Caco-2 (cell line): ENCODE measurements around the gene ESPNL. TPM values are rescaled to one million over a fixed set of nuclear protein-coding genes. Genes with fewer than 3 reads are reported as not detected.

Source experiments
- BruUV-seq: library from RNA; stranded (reverse); fragments of 400-500 nt; replicated peaks from 2 replicates; lab custom pipeline; 2021; lab: Mats Ljungman, UMichigan
- CTCF ChIA-PET: fragments of 300-600 bp; sonication (Branson Sonifier 250); formaldehyde crosslinking; loops from one replicate; lab custom pipeline; 2022; ENCODE audit warnings: antibody characterized with exemption; lab: Charles Lee
- POLR2A ChIA-PET: fragments of 300-600 bp; sonication (Branson Sonifier 250); formaldehyde crosslinking; loops from one replicate; lab custom pipeline; 2022; ENCODE audit warnings: antibody characterized with exemption; lab: Charles Lee
- DNase-seq, 2 experiments: peaks; one replicate each; pipeline versions ENCODE4 v3.0.0 to v3.0.0-alpha.2; 2020 to 2022
- H3K27me3 ChIP-seq: replicated peaks from 2 replicates; pipeline ENCODE4 v1.6.0; 2011; ENCODE audit warnings: low read length; ENCODE audit not compliant: control insufficient read depth, insufficient read depth
- H3K36me3 ChIP-seq: 2 replicates; pipeline ENCODE4 v1.5.1; 2011; ENCODE audit warnings: low read length; ENCODE audit not compliant: control insufficient read depth, insufficient read depth
- H3K4me1 ChIP-seq: fragments of 250-450 bp; sonication (Bioruptor Pico); 2 replicates; pipeline ENCODE4 v1.5.1; 2020; ENCODE audit warnings: mild to moderate bottlenecking
- H3K4me3 ChIP-seq: 2 replicates; pipeline ENCODE4 v1.5.1; 2011; ENCODE audit warnings: low read depth, mild to moderate bottlenecking, control low read depth, low read length
- H3K9me3 ChIP-seq: fragments of 250-450 bp; sonication (Bioruptor Pico); 2 replicates; pipeline ENCODE4 v1.5.1; 2020; ENCODE audit warnings: mild to moderate bottlenecking, moderate library complexity
- H3K27ac Mint-ChIP-seq: one replicate; pipeline ENCODE4 v1.8.0; 2022; ENCODE audit warnings: mixed read lengths; ENCODE audit not compliant: unreplicated experiment
- H3K27me3 Mint-ChIP-seq: one replicate; pipeline ENCODE4 v1.8.0; 2022; ENCODE audit warnings: mixed read lengths; ENCODE audit not compliant: insufficient read depth, unreplicated experiment
- H3K36me3 Mint-ChIP-seq: one replicate; pipeline ENCODE4 v1.8.0; 2022; ENCODE audit warnings: mild to moderate bottlenecking, mixed read lengths; ENCODE audit not compliant: insufficient read depth, unreplicated experiment
- H3K4me1 Mint-ChIP-seq: one replicate; pipeline ENCODE4 v1.8.0; 2022; ENCODE audit warnings: low read depth, mixed read lengths; ENCODE audit not compliant: unreplicated experiment
- H3K4me3 Mint-ChIP-seq: one replicate; pipeline ENCODE4 v1.8.0; 2022; ENCODE audit warnings: mild to moderate bottlenecking, moderate library complexity, mixed read lengths; ENCODE audit not compliant: unreplicated experiment
- H3K9me3 Mint-ChIP-seq: one replicate; pipeline ENCODE4 v1.8.0; 2022; ENCODE audit warnings: mixed read lengths; ENCODE audit not compliant: unreplicated experiment
- intact Hi-C: fragments of 100-400 bp; cut with micrococcal nuclease; formaldehyde crosslinking; loops from one replicate; pipeline ENCODE4 v1.10.0; 2022; ENCODE audit not compliant: unreplicated experiment
- total RNA-seq: library from RNA; stranded (reverse); gene quantifications from 2 replicates; pipeline ENCODE4 v1.2.3, GENCODE V29; 2022
- TF ChIP-seq, protein P1 (sequence below), 2 experiments: fragments of 200-600 bp in 1 of 2; IDR thresholded peaks; 1 replicate in 1 of 2; 2 replicates in 1 of 2; pipeline versions ENCODE4 v1.5.1 to v1.8.0; 2011 to 2022; ENCODE audit warnings: antibody characterized with exemption in 1 of 2, control low read depth in 1 of 2, inconsistent platforms in 1 of 2, low read depth in 1 of 2, low read length in 1 of 2, mild to moderate bottlenecking in 1 of 2, moderate library complexity in 1 of 2; ENCODE audit not compliant: insufficient read depth in 1 of 2, severe bottlenecking in 1 of 2, unreplicated experiment in 1 of 2

ESPNL gene
- total RNA-seq, 1 experiment from 2014 or later, result not detected

DNA sequence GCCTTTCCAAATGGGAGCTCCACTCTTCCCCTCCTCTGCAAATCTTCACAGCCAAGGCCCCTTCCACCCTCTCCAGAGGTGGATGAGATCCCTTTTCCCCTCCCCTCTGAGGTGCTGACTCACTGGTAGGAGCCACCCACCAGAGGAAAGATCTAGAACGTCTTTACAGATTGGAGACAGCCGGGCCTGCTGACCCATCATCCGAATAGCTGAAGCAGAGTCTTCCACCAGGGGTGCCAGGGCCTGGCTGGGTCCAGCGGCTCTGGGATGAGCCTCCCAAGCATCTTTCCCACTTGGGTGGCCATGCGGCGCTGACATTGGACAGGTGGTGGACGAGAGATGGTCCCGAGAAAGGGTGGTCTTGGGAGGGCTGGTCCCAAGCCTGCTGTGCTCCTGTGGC is 67.6 kb downstream of the ESPNL start:
- no TSS peak for BruUV-seq
- H3K9me3 Mint-ChIP-seq, result no peaks in the 10 kb centered on the region
- no peaks in the 10 kb centered on the region for H3K27me3 Mint-ChIP-seq
- H3K9me3 ChIP-seq, result no peaks in the 10 kb centered on the region
- H3K4me1 ChIP-seq, result no peaks in the 10 kb centered on the region
- H3K4me3 Mint-ChIP-seq, result no peak overlapping the region
- POLR2A ChIA-PET, result no interaction called here
- intact Hi-C loops, result no loop called here
- no peaks in the 10 kb centered on the region for H3K4me1 Mint-ChIP-seq
- no peaks in the 10 kb centered on the region for H3K27me3 ChIP-seq
- no peak overlapping the region for H3K27ac Mint-ChIP-seq
- peaks cover 13% of the 10 kb centered on the region for H3K36me3 Mint-ChIP-seq
- DNase-seq, result no peak
- CTCF ChIA-PET, result no interaction called here
- TF ChIP-seq, protein P1, sequence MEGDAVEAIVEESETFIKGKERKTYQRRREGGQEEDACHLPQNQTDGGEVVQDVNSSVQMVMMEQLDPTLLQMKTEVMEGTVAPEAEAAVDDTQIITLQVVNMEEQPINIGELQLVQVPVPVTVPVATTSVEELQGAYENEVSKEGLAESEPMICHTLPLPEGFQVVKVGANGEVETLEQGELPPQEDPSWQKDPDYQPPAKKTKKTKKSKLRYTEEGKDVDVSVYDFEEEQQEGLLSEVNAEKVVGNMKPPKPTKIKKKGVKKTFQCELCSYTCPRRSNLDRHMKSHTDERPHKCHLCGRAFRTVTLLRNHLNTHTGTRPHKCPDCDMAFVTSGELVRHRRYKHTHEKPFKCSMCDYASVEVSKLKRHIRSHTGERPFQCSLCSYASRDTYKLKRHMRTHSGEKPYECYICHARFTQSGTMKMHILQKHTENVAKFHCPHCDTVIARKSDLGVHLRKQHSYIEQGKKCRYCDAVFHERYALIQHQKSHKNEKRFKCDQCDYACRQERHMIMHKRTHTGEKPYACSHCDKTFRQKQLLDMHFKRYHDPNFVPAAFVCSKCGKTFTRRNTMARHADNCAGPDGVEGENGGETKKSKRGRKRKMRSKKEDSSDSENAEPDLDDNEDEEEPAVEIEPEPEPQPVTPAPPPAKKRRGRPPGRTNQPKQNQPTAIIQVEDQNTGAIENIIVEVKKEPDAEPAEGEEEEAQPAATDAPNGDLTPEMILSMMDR (IDR thresholded peaks at IDR 0.05; ENCODE audit: insufficient read depth in 1 of 2, low read depth in 1 of 2, low read length in 1 of 2, severe bottlenecking in 1 of 2, unreplicated experiment in 1 of 2), result no peak
- no peaks in the 10 kb centered on the region for H3K36me3 ChIP-seq
- H3K4me3 ChIP-seq, result no peak overlapping the region

DNA sequence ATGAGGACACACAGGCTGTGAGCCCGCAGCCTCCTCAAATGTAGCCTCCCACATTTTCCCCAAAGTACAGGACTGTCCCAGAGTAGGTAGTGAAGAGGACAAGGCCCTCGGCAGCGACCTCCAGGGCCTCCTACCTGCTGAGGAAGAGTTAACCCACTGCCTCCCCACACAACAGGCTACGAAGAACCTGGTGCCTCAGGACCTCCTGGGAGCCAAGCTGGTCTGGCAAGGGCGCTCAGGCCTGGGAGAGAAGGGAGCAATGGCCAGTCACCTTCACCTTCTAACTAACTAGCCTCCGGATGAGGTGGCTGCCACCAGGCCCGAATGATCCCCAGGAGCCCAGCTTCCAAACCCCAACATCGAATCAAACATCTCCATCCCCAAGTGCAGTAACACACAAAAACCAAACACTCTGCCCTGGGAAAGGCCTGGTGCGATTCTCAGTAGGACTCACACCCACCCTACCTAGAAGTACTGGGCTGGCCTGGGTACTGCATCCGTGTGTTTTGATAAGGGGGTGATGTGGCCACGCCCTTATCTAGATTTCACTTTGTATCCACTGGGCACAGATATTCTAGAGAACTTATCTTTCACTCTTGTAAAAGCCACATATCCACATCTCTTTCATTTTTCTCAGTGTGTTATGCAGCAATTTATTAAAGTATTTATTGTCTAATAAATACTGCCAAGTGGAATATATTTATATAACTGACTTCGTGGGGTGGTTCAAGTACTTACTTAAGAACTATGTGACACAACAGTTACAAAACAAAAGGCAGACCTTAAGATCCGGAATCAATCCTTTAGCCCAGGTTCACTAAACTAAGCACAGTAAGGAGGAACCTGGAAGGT is 68.3 kb downstream of the ESPNL start:
- BruUV-seq, result no TSS peak
- H3K36me3 ChIP-seq, result no peaks in the 10 kb centered on the region
- peaks cover 19% of the 10 kb centered on the region for H3K36me3 Mint-ChIP-seq
- intact Hi-C loops, result no loop called here
- DNase-seq, result no peak
- H3K4me3 Mint-ChIP-seq, result no peak overlapping the region
- no peaks in the 10 kb centered on the region for H3K27me3 Mint-ChIP-seq
- no peaks in the 10 kb centered on the region for H3K9me3 ChIP-seq
- TF ChIP-seq, protein P1 (IDR thresholded peaks at IDR 0.05; ENCODE audit: insufficient read depth in 1 of 2, low read depth in 1 of 2, low read length in 1 of 2, severe bottlenecking in 1 of 2, unreplicated experiment in 1 of 2), result no peak
- no peak overlapping the region for H3K4me3 ChIP-seq
- H3K9me3 Mint-ChIP-seq, result no peaks in the 10 kb centered on the region
- CTCF ChIA-PET, result no interaction called here
- no peak overlapping the region for H3K27ac Mint-ChIP-seq
- H3K4me1 Mint-ChIP-seq, result no peaks in the 10 kb centered on the region
- POLR2A ChIA-PET, result no interaction called here
- no peaks in the 10 kb centered on the region for H3K27me3 ChIP-seq
- H3K4me1 ChIP-seq, result no peaks in the 10 kb centered on the region

DNA sequence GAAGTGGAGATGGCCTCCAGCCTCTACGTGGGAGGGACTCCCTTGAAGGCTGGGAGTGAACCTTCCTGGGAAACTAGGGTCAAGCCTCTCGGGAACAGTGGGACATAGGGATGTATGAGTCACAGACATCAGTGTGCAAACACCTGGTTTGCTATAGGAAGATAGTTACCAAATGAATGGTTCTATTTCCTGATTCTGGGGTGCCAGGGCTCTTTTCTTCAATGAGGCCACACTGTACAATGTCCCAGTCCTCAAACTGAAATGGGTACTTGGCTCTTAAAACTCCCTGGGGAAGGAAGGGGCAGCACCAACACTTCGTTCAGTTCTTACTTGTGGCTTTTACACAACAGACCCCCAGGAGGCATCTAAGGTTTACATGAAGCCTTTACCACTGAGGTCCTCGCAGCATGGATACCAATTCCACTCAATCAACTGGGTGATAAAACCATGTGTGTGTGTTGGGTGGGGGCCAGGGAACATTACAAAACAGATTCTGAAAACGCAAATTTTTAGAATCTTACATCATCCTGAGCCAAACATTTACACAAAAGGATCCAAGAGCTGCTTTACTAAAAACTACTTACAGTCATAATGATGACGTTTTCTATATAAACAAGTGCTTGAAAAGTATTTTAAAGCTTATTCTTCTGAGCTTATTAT is 69.0 kb downstream of the ESPNL start:
- H3K27me3 Mint-ChIP-seq, result no peaks in the 10 kb centered on the region
- no peaks in the 10 kb centered on the region for H3K4me1 Mint-ChIP-seq
- no peak overlapping the region for H3K4me3 Mint-ChIP-seq
- no peak overlapping the region for H3K4me3 ChIP-seq
- TF ChIP-seq, protein P1 (IDR thresholded peaks at IDR 0.05; ENCODE audit: insufficient read depth in 1 of 2, low read depth in 1 of 2, low read length in 1 of 2, severe bottlenecking in 1 of 2, unreplicated experiment in 1 of 2), result no peak
- H3K4me1 ChIP-seq, result no peaks in the 10 kb centered on the region
- no peaks in the 10 kb centered on the region; the same call in 1 of the 2 replicates for H3K36me3 ChIP-seq
- H3K9me3 Mint-ChIP-seq, result no peaks in the 10 kb centered on the region
- H3K27me3 ChIP-seq, result no peaks in the 10 kb centered on the region
- intact Hi-C loops, result no loop called here
- no peaks in the 10 kb centered on the region for H3K9me3 ChIP-seq
- H3K36me3 Mint-ChIP-seq, result peaks cover 24% of the 10 kb centered on the region
- H3K27ac Mint-ChIP-seq, result no peak overlapping the region
- DNase-seq, result no peak
- CTCF ChIA-PET, result no interaction called here
- POLR2A ChIA-PET, result no interaction called here
- no TSS peak for BruUV-seq
